Kidney tubule cell (primary cell): ENCODE measurements around the gene EPHB2.
A peak's percentile ranks its signal among the peaks of the same experiment; 100 is the strongest.

Source experiments
- DNase-seq: peaks from one replicate; pipeline ENCODE4 v3.0.0-alpha.2; 2018; ENCODE audit warnings: low spot score

The EPHB2 gene

DNA sequence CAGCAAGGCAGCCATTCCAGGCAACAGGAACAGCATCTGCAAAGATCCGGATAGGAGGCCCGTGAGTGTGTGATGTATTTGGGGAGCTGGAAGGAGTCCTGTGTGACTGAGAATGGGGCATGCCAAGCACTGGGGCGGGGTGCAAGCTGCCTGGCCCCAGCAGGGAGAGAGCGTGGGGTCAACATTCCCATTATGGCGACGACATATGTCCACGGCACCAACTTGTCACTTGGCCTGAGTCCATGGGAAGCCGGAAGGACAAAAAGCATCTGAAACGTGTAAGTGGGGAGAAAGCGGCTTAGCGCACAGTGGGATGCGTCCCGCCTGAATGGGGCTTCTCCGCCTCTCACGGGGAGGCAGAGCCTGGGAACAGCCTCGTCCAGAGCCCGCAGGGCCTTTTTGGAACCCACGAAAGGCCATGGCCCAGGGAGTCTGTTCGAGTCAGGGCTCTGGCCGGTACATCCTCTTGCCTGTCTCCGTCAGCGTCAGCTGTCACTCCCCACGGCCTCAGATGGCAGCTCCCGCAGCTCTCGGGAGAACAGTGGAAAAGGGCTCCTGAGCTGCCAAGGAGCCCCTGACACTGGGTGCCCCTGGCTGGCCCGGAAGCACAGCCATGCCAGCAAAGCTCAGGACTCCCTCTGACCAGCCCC lies 12.4 kb downstream of the EPHB2 start:
- no peak for DNase-seq

DNA sequence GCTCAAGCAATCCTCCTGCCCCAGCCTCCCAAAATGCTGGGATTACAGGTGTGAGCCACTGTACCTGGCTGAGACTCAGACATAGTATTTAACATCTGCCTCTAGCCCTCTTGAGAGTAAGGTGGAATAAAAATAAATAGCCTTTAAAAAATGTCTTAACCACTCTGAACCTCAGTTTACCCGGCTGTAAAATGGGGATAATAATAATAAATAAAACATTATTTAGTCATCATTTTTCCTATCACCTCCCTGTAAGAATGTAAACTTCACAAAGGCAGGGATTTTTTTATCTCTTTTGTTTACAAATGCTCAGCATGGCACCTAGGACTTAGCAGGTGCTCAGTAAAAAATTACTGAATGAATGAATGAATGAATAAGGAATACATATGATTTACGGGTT lies 17.2 kb downstream of the EPHB2 start:
- DNase-seq = no peak

DNA sequence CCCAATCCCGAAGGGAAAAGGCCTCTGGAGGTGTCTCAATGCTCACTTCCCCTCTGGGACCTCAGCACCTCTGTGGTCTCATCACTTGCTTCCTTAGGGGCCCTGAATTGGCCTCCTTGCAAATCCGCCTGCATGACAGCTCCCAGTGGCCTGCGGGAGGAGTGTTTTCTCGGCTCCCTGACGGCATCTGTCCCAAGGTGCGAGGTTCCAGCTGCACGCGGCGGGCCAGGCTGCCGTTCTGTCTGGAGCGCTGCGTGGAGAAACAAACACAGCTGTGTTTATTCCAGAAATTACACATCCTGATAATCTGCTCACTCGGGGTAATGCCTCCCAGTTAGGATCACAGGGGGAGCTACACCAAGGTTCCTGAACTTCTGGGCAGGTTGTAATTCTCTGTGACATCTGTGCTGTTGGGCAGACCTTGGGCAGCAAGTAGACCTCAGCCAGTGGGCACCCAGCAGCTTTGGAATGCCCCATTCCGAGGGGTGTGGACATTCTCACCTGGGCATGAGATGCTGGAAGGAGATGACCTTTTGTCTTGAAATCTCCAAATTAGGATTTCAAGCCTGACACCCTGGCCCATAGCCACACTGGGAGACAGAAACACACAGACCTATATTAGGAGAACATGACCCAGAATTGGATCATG lies 18.2 kb downstream of the EPHB2 start:
- DNase-seq = no peak

DNA sequence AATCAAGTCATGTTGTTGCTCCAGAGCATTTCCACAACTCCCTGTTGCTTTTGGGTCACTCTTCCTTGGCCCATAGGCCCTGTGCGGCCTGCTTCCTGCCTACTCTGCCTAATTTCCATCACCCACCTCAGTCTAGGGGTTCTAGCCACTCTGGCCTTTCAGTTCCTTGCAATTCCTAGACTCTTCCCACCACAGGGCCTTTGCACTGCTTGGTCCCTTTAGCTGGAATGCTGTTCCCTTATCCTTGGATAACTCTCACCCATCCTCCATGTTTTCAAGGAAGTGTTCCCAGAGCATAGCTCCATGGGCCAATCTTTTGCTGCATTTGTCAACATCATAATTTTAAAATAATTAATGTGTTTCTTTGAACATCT lies 18.7 kb downstream of the EPHB2 start:
- DNase-seq = no peak

DNA sequence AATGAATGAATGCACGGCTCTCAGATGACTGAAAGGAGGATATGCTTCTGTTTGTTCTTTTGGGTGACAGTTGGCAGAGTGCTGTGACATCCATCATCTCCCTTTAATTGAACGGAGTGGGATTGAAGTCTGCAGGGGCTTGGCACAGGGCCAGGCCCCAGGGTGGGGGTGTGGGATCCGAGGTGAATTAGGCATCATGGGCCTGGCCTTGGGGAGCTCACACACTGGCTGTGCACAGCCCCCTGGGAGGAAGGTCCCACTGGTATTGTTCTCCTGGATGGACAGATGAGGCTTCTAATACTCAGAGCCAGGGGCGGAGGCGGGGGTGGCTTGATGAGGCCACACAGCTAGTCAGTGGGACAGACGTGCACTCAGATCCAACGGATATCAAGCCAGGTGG lies 19.3 kb downstream of the EPHB2 start:
- no peak for DNase-seq

DNA sequence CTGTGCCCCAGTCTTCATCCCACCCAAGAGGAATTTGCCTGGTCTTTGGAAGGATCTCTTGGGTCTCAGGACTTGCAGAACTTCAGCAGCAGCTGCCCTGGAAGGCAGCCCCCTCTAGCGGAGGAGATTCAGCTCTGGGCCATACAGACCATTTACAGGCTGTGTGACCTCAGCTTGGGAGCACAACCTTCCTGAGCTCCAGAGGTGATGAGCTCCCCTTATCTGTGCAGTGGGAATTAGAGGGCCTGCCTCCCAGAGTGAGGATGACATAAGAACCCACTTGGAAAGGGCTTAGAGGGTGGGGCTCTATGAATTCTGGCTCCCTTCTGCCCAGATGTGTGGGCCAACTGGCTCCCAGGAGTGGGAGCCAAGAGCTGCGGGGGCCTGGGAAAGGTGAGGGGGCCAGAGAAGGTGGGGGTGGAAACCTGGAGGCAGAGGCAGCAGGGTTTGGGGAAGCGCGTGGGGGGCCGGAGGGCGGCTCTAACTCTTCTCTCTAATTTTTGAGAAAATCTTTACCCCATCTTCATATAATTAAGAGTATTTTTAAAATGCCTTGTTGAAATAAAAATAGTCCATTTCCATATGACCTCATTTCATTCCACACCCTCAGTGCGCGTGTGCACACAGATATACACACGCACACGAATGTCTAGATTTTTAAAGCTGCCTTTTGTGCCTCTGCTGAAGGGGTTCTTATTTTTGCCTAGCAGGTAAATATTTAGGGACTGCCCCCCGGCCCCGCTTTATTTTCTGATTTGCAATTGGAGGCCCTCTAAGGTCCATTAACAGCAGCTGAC lies 21.5 kb downstream of the EPHB2 start:
- DNase-seq = no peak

DNA sequence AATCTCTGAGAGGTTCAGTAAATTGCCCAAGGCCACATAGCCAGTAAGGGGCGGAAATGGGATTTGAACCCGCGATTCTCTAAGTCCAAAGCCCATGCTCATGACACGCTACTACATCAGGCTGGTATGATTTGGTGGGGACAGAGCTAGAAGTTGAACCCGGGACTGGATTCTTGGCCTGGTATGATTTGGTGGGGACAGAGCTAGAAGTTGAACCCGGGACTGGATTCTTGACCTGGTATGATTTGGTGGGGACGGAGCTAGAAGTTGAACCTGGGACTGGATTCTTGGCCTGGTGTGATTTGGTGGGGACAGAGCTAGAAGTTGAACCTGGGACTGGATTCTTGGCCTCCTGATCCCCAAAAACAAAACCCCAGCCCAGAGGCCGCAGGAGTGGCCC lies 23.0 kb downstream of the EPHB2 start:
- no peak for DNase-seq

DNA sequence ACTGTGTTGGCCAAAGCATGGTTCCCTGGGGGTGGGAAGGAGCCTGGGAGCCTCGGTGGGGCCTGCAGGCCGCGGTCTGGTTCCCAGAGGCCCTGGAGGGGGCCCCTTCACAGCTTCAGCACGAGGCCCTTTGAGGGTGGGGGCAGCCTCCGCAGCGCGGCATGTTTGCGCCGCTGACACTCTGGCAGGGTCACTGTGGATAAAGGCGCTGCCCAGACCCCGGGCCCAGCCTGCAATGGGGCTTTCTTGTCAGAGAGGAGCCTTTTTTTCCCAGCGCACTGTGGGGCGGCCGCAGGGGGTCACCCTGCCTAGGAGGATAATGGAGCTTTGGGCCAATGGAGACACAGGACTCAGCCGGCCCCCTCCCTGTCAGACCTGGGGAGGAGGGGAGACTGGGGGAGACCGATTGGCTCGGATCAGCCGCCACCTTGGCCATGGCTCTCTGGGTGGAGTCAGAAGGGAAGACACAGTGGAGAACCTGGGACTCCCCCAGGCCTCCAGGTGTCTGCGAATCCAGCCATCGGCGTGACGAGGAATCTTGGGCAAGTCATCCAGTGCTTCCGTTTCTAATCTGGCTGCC lies 26.0 kb downstream of the EPHB2 start:
- no peak for DNase-seq

DNA sequence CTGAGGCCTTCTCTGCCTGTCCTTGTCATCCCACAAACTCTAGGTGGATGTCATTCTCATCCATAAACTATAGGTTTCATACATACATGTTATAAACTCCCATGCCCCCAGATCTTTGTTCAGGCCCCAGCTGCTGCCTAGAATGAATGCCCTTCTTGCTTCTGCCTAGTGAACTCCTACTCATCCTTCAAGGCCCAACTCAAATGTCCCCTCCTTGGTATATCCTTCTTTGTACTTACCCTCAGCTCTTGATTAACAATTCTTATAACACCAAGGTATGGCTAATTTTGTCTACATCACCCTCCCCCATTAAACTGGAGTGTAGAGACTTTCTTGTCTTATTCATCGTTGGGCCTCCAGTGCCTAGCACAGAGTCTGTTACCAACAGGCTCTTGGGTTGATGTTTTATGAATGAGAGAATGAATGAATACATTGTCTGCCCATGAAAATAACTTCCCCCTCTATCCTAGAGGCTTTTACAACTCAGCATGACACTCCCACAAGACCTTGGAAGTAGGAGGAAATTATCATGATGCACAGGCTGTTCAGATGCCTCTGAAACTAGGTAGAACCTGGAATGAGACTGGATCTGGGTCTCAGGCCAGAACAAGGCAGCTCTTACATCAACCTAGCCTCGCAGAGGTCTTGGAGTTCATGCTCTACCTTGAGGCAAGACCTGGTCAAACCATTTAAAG lies 26.9 kb downstream of the EPHB2 start:
- DNase-seq = peak; percentile 22

DNA sequence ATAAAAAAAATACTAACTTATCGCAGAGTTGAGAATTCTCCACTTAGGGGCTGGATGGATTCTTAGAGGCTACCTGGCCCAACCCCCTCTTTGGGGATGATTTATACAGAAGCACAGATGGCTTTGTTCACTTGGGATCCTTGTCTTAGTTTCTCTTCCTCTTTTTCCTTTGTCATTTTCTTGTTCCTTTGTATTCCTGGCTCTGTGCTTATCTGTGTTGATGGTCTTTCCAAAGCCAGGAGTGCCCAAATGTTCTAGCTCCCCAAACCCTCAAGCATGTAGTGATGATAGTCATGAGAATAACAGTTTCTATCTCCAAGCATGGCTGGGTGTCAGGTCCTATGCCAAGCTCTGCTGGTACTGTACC lies 27.4 kb downstream of the EPHB2 start:
- no peak for DNase-seq

DNA sequence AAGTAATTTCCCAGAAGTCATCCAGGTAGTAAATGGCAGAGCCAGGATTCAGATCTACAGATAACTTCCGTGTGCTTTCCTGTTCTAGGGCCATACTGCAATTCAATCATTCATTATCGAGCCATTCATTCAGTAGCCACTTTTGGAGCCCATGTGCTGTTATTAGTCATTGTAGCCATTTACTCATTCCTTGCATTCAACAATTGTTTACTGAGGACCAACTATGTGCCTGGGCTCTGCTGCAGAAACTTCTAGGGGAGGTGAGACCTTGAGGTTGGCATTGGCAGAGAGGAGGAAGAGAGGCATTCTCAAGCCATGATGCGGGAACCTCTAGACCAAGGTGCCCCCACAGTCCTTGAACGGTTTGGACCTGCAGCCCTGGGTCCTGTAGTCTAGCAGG lies 27.9 kb downstream of the EPHB2 start:
- peak; percentile 73 for DNase-seq

DNA sequence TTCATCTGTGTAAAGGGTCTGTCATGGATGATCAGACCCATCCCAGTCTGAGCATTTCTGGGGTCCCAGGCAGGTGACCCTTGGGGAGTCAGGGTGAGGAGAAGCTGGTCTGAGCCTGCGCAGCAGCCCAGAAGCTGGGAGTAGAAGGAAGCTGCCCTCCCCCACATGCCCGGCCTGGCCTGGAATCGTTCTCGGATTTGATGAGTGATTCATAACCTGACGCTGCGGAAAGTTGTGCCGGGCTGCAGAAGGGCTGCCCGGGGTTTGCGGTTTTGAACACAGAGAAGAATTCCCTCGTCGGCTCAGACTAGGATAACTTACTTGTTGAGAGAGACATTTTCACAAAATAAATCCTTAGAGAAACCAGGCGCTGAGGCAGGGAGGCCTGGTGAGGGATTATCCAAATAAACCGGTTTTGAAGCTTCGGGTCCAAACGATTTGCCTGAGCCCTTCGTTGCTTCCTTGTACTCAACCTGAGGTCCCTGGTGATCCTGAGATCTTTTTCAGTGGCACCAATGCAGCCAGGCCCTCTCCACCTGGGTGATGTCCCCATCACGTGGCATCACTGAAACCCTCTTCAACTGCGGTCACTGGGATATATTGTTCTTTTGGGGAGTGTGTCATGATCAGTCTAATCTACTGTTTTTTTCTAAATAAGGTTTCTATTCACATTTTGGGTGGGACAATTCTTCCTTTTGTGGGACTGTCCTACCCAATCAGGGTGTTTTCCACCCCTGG lies 29.2 kb downstream of the EPHB2 start:
- DNase-seq = peak; percentile 91

DNA sequence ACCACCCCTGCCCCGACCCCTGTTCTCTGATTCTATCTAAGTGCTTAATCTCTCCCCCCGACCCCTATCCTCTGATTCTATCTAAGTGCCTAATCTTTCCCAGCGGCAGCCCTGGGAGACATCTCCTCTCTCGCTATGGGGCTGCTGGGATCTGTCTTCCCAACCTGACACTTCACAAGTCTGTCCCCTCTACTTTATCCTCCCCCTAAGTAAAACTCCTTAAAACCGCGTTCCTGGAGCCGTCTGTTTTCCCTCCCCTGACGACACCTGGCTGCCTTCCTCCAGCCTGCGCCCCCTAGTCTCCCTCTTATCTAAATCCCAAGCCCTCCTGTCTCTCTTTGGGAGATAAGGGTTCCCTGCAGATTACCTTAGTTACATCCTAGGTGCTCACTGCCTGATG lies 30.5 kb downstream of the EPHB2 start:
- no peak for DNase-seq

DNA sequence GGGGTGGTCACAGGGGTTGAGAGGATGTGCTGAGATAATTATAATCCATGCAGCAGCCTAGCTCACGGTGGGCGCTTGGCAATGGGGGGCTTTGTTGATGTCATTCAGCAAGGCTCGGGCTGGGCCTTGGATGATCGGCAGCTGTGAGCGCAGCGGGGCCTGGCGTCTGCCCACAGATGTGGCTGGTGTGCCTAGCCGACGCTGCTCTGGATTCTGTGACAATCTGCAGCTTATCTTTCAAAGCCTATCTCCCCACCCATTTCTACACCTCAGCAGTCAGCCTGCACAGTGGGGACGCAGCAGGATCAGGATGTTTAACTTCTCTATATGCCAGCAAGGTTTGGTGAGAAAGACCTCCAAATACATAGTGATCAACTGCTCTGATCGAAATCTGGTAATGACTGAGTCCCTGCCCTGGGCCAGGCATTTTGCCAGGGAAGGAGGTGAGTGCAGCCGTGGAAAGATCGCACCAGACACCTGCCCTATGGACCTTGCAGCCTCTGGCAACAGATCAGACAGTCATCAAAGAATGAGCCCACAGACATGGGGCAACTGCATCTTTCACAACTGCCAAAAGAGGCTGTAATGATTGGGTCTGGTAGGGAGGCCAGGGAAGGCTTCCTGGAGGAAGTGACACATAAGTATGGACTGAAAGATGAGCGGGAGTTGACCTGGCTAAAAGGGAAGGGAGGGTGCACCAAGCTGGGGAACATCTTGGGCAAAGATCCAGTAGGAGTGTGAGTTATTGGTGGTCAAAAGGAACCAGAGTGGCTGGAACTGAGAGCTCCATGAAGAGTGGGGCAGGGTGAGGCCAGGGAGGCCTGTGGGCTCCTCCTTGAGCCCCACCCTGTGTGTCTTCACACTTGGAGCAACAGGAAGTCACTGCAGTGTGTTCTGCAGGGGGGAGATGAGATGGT lies 35.3 kb downstream of the EPHB2 start:
- peak; percentile 99 for DNase-seq

DNA sequence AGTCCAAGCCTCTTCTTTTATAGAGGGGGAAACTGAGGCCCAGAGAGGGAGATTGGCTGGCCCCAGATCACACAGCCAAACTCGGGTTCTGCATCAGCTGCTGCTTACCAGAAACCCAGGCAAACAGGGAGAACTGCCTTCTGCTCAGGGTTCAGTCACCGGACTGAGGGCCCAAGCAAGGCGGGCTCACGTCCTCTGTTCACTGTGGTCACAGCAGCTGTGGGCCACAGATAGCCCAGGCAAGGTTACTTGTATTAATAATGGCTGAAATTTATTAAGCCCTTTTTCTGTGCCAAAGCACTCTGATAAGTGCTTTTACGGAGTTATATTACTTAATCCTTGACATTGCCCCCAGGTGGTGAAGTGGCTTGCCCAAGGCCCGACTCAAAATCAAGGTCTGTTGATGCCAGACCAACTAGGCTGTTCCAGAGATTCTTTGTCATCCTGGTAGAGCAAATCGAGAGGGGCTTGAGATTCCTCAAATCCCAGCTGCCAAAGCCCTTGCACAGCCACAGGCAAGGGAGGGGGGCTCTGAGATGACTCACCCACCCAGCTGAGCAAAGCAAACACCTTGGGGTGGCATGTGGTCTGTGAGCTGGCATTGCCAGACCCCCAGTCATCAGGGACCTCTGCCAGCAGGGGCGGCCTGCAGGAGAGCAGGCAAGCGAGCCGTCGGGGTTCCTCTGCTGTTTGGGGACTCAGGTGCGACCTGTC lies 36.5 kb downstream of the EPHB2 start:
- peak; percentile 100 for DNase-seq

DNA sequence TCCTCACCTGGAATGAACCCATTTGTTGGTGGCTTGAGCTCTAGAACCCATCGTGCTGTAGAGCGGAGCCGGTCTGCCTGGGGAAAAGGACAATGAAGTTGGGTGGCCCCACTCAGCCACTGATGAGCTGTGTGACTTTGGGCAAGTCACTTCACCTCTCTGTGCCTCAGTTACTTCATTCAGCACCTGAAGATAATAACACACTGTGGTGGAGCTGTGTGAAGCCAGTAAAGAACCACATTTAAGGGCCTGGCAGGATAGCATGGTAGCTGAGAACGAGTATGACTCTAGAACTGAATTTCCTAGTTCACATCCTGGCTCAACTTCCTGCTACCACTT lies 37.1 kb downstream of the EPHB2 start:
- no peak for DNase-seq

DNA sequence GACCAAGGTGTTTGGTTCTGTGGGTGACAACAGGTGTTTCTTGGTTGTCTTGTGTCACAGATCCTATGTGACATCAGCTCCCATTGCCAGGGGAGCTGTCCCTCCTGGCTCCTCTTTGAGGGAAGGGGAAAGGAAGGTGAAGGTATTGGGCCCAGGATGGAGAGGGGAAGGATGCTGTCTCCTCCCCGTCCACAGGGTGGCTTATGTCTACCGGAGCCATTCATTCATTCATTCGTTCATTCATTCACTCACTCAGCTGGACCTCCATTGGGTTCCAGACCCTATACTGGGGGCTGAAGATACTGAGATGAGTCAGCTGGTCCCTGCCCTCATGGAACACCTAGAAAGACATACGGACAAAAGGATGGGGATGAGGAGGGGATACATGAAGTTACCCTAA lies 38.9 kb downstream of the EPHB2 start:
- DNase-seq = peak; percentile 17

DNA sequence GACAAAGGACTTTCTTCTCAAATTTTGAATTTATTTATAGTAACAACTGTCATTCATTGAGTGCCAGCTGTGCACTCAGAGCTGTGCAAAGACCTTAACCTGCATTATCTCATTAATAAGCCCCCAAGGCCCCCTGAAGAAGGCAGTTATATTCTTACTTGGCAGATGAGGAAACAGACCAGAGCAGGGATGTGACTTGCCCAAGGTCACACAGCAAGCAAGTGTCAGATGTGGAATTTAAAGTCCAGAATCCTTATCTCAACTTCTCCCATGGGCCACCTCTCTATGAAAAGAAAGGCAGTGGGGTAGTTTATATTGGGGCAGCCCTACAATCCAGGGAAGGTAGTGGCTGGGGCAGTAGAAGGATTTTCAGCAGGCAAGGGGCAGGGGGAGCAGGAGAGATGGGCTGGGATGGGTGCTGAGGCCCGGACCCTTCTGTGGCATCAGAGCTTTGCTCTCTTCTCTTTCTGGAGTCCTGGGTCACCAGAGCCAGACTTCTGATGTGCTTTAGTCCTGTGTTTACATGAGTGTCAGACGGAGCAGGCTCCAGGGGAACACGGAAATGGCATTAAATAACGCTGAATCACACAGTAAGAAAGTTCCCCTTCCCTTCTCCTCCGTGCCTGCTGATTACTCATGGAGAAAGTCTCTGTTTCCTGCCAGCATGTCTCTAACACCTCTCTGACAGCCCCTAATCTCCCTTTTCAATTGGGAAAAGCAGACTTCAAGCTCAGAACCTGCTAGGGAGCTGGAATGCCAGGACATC lies 39.5 kb downstream of the EPHB2 start:
- peak; percentile 98 for DNase-seq

DNA sequence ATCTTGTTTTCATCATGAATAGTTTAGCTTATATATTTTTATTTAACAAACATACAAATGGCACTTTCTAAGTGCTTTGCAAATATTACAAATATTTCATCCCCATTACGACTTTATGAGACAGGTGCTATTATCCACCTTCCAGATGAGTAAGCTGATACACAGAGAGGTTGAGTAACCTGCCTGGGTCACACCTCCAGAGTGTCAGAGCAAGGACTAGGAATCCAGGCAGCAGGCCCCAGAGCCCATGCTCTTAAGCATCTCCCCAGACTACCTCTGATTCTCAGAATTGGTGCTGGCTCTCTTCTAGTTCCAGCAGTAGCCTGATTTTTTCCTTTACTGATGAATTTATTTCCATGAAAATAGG lies 40.0 kb downstream of the EPHB2 start:
- DNase-seq = peak; percentile 89
